AG08395 (cell line): ENCODE results near the gene ILDR2.

Experiments
- DNase-seq: peaks from one replicate; pipeline ENCODE4 v3.0.0; 2012; ENCODE audit warnings: mixed read lengths, low spot score

Gene ILDR2

DNA sequence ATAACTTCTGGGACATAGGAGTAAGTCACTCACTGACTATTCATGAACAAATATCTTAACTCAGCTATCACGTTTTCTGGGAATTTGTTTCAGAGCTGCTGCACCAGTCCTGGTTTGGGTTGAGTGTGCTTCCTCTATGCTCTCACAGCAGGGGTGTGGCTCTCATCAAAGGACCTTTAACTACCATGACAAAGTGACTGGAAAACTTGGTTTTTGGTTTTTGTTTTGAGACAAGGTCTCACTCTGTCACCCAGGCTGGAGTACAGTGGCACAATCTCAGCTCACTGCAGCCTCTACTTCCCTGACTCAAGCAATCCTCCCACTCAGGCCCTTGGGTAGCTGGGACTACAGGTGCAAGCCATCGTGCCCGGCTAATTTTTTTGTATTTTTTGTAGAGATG lies 4.1 kb downstream of the ILDR2 start:
- no peak for DNase-seq

DNA sequence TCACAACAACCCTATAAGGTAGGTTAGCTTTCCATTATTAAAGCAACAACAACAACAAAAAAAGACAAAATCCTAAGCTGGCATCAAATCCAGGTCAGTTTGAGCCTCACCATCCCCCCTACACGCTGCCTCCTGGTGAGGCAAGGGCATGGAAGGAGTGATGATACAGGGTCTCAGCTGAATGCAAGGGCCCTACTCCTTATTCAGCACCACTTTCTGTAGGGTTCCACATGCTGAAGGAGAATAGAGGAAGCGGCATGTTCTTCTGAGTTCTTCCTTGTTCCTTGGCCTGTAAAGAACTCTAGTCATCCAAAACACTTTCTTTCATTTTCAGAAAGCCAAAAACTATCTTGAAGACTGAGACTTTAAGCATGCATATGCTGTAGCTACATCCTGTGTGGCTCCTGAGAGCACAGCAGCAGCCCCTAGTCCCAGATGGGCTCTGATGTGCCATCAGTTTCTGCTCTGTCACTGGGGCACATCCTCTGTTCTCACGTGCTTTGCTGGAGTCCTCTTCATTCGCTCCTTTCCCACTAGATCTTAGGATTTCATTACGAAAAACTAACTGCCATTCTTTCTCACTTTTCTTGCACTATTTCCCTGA lies 6.2 kb downstream of the ILDR2 start:
- no peak for DNase-seq

DNA sequence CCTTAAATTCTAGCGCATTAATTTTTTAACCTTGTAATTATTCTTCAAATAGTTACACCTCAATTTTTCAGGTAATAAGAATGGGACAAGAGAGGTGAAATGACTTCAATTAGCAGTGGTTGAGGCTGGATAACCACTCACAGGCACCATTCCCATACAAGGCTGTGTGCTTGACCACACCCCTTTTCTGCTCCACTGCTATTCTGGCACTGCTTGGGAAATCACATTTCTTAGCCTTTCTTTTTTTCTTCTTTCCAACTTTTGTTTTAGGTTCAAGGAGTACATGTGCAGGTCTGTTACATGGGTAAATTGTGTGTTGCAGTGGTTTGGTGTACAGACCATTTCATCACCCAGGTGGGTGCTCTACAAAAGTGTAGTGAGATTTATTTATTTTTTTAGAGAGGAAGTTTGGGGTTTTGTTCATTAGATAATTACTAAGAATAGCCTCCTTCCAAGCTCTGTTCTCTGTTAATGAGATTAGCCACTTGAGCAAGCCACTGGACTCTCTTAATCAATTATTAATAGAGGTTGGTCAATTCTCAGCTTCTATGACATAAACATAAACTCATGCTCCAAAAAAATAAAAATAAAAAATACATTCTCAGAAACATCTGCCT lies 14.4 kb downstream of the ILDR2 start:
- DNase-seq, result no peak

DNA sequence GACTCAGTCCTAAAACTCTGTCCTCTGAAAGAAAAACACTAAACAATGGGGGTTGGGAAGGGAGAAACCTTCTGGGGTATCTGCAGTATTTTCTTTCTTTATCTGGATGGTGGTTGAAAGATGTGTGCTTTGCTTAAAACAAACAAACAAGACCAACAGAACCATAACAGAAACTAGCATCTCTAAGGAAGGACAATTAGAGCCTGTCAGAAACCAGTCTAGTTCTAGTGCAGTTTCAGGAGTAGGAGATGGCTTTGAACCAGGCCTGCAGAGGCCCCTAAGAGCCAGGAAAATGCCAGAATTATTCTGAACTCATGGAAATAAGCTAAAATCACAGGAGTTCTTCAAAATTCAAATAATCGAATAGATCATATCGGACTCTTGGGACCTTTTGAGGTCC lies 18.5 kb downstream of the ILDR2 start:
- DNase-seq, result no peak

DNA sequence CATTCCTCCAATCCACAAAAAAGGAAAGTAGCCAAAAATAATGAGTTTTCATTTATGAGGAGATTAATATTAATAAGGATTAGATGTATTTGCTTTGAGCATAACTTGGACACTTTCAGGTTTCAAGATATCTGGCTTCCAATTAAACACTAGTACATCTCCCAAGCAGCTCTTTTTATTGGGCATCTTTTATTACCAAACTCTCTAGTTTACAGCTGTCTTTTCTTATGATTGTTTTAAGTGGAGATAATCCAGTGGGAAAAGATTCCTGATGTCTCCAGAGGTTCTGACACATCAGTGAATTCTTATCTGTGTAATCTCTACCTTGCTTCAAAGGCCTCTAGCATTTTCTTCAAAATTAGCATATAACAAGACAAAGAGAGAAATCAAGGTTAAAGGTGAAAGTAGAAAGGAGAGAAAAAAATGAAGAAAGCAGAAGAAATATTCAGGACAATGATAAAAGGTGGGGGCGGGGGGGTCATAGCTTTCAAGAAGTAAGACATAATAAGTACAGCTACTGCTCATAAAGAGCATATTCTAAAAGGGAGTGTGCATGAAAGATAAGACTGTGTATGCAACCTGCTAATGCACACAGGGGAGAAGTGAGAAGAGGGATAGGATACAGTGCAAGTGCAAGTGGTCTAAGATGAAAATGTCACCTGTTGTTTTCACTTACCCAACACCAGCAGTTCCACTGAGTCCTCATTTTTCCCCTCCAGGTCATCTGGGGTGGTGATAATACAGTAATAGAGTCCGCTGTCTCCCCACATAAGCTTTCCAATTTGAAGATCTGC lies 19.1 kb downstream of the ILDR2 start:
- DNase-seq, result no peak

DNA sequence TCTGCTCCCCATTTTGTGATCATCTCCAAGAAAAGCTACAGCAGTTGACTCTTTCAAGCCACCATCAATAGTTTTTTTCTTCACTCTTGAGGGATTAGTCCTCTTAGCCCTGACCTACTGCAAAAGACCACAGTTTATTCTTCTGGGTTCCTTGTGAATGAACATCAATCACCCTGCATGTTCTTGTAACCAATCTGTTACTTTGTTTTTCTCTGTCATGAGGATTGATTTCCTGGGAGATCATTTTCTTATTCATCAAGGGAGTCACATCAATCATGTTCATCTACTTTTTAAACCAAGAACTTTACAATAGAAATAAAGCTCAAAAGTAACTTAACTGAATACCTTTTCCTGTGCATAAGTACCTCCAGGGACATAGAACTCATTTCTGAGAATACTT lies 21.8 kb downstream of the ILDR2 start:
- DNase-seq, result no peak

DNA sequence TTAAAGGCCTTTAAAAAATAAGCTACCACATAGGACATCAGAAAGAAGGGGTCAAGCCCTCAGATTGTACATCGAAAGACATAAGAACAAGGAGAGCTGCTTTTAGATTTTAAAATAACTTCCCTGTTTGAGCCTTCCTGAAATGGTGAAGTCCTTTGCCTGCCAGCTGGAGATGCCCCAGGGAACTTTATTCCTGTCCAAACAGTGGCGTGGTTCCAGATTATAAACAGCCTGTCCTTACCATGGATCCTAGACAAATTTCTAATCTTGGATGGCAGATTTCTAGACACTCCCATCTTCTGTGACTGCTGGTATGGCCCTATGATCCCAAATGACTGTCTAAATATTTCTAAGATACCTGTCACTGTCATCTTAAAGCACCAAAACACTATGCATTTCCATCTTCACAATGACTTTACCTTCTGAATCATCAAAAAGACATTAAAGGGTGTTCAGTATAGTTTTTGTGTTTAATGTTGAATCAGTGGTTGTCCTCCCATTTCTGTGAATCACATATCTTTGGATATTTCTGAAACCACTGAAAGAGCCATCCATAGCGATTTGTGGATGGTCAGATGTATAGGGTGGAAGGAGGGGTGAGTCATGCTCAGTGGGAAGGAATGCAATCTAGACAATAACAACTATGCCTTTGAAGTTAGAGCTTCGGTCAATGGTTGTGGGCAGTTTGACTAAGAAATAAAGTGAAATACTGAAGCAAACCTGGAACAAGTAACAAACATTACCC lies 23.2 kb downstream of the ILDR2 start:
- no peak for DNase-seq

DNA sequence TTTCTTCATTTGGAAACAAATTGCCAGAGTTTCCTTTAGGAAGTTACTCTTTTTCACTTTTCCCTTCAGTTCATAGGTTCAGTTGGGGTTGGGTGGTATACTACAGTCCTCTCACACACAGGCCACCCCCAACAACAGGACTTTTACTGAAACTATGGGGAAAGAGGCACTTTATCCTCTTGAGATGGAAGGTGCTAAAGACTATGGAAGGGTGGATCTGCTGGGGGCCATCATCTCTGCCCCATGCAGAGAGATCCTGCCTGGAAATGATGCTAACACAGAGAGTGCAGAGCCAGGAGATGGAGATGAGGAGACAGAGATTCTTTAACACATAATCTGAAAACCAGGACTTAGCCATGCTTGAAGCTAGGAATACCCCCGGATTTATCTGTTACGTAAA lies 24.3 kb downstream of the ILDR2 start:
- no peak for DNase-seq

DNA sequence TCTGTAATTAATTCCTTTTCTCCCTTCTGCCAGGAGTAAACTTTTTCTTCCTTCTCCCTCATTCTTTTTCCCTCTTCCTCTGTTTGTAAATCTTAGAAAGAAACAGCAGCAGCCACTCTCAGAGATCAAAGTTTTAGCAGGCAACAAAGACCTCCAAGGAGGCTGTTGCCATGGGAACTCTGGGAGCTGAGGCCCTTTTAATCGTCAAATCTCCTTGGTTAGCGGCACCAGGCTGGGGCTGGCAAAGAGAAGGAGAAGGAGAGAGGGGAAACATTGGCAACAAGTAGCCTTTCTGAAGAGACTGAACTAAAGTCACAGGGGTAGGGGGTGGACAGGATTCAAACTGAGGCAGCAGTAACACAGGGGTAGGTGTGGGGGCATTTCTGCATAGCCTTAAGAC lies 25.2 kb downstream of the ILDR2 start:
- DNase-seq, result no peak

DNA sequence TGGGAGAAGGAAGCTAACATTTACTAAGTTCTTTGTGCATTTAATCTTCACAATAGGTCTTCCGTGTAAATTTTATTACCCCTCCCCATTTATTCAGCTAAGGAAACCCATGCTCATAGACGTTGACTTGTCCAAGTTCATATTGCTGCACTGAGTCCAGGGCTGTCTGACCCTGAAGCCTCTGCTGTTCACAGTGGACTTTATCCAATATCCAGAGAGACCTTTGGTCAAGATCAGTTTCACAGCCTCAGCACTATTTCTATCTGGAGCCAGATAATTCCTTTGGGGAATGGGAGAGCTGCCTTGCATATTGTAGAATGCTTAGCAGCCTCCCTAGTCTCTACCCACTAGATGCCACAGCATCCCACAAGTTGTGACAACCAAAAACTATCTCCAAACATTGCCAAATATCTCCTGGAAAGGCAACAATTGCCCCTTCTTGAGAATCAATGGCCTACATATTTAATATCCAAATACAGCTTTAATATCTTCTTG lies 26.4 kb downstream of the ILDR2 start:
- DNase-seq, result no peak

DNA sequence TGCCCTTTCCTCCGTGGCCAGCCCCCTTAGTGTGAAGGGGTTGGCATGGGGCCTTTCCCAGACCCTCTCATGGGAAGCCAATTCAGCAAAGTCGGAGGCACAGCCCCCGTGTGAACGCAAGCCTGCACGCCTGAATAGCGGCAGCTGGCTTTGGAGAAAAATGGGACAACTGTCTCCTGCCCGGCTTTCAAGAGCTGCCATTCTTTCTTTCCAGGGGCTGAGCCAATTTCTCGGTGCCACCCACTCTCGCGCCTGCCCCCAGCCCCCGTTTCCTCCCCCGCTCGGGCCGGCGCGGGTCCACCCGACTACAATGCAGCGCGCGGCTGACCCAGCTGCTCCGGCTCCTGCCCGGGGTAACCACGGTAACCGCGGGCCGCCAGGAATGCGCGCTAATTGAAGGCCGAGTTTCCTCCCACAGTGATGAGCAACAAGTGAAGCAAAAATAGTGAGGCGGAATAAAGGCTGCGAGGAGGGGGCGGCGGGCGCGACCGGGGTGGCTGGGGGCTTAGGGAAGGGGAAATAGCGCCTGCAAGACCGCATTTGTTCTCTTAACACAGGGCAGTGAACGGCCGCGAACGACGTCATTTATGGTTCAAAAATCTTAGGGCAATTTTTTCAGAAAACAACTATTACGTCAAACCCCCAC lies 27.8 kb downstream of the ILDR2 start:
- DNase-seq, result peak; percentile 83

DNA sequence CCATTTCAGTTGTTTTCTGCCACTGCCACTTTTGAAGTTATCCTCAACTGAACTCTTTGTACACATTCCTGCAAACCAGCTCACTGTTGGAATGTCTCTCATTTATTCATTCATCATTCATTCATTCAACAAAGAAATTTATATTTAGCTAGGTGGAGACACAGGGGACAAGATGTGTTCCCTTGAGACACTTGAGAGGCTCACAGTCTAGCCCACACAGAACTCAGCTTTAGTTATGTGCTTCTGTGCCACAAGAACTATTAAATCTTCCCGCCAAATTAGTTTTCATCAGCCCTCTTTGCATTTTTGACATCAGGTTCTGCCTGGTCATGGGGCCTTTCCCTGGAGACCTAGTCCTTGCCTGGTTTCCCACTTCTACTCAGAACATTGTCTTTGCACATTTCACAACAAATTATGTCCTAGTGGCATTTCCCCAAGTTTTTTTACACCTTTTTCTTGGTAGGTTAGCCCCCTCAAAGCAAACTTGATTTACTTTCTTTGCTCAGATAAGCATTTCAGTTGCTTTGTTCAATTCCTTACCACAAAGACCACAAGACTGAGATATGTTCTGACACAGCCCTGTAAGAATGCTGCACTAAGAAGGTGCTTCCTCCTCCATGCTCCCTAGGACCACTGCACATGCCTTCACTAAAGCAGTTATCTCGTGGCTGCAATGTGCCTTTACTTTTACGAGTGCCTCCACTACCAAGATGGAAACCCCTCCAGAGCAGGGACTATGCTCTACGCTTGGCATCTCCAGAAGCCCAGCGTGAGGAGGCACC lies 31.0 kb downstream of the ILDR2 start:
- peak; percentile 56 for DNase-seq

DNA sequence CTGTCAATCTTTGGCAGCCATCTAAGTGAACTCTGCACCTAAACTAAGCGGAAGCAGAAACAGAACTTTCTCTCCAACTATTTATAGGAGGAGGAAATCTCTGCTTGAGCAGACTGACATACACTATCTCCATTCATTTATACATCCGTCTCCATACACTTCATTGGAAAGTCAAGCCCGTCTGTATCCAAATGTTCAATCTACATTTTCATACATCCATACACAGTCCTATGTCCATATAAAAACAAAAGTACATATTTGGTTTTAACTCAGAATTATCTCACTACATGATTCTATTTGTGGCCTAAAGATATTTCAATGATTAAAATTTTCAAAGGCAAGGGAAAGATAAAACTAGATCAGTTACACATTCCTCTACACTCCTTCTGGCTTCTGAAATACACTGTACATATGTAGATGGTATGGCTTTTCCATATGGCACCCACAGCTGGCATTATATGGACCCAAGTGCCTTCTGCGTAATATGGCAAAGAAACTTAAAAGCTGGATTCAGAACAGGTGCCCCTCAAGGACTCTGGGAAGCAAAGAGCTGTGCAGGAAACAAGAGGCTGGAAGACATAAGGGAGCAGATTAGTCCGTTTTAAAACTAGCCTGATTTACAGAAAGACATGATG lies 35.5 kb downstream of the ILDR2 start:
- no peak for DNase-seq

DNA sequence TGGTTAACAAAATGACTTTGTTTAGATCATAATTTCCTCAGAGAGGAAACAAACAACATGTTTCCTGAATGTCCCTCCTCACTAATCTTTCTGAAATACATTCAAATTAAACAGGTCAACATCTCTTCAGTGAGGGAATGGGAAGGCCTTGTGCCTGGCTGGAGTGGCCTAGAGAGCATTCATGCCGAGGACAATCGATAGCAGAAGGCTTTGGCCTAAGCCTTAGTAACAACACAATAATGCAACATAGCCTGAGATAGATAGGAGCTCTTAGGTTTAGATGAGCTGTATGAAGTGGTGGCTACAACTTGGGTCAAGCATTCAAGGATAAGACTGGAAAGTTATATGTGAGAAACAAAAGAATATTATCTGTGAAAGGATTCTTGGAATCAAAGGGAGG lies 37.4 kb downstream of the ILDR2 start:
- no peak for DNase-seq

DNA sequence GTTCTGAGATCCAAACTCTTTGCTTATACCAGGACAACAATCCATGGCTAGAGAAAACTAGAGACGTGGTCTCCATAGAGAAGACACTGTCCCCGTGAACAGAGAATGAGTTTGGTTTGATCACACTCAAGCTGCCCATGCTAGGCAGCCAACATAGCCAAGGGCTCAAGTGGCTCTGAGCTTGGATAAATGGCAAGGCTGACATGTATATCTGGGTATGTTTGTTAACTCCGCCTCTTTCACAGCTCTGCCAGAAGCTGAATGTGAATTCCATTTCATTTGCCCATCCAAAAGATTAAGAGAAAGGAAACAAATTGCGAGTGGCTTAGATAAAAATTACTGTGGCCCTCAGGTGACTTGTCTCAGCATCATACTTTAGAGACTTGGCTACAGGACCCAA lies 38.0 kb downstream of the ILDR2 start:
- DNase-seq, result no peak

DNA sequence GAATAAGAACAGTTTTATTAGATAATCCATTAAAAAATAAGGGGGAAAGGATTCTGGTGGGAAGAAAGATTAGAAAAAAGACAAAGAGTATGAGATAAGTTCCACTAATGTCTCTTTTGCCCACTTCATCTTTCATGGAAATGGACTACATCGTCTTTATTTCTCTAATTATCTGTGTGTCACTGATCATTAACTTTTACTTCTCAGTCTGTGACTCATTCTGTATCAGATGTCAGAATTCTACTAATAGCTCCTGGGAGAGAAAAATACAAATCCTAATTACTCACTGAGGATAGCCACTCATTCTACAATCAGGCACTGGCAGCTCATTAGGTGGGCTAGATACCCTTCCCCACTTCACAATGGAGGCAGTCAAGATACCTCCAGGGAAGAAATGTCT lies 41.7 kb downstream of the ILDR2 start:
- no peak for DNase-seq

DNA sequence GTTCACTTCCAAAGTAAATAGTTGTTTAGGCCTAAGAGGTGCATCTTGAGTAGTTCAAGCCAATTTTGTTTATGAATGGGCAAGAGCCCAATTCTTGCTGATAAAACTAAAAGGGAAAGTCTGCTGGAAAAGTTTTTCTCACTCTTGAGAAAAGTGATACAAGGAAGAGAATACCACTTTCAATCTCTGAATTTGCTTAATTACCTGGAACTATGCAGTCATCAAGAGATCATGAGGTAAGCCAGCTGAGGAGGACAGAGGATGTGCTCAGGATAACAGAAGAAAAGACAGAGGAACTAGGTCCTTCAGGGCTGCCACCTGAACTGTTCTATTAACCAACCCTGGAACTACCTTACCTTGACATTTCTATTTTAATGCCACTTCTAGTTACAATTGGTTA lies 42.2 kb downstream of the ILDR2 start:
- no peak for DNase-seq

DNA sequence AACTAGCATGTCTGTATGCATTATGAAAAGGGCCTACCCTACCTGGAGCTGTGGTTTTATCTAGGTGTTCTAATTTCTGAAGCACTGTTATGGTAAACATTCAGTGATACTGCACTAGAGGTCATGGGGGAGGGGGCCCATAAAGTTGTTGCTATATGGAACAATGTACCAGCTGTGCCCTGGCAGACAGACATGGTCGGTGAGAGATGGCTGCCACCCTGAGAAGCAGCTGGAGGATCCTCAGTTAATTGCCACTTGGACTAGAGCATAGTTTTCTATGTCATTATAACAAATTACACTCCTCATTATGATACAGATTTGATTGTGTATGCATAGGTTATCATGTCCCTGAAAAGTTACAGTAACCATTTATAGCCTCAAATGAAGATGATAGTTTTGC lies 45.4 kb downstream of the ILDR2 start:
- no peak for DNase-seq

DNA sequence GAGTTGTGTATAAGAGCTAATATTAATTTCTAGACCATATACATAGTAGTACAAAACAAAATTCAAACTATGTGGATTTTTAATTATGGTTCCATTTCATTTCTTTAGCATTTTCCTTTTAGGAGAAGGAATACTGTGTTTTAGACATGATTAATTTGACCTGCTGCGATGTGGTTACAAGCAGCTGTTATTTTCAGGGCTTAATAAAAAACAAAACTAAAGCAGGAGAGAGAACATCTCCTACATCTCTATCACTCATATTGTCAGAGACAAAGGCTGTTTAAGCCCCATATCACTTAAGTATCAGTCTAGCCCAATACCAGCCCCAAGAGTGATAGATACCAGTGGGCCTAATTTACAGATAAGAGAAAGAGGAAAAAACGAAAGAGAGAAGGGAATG lies 47.6 kb downstream of the ILDR2 start:
- DNase-seq, result no peak

DNA sequence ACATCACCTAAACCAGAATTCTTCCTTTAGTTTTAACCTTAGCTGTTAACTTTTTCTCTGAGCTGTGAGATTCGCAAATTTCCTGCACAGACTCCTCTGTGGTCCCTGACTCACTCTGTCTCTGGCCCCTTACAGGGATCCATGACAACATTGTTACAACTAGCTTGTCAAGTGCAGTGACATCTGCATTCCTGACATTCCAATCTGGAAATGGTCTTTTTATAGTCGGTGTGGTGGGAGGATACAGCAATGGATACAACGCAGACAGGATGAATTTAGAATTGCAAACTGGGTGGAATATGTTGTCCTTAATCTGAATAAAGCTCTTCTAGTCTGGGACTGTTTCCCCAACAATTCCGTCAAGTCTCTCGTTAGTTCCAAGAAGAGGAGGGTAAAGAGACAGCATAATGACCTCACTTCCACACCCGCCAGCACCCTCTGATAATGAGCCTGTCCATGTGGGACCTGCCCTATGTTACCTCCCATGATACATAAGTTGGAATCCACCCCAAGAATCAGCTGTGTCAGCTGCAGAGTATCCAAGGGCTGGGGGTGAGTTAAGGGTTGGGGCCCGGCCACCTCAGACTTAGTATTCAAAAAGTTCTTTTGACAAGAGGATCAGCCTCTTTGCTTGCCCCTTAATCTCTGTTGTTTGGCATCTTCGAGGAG lies 49.4 kb downstream of the ILDR2 start:
- DNase-seq, result peak; percentile 63
